A549 (cell line): ENCODE data around the gene POLR2H. TPM values are rescaled to one million over a fixed set of nuclear protein-coding genes. Genes with fewer than 3 reads are reported as not detected.
A peak's percentile ranks its signal among the peaks of the same experiment; 100 is the strongest.

ENCODE experiments used
- ATAC-seq, 2 experiments: fragments of 200-7000 bp in 1 of 2; fragments of >200 bp in 1 of 2; cut with Nextera tagmentation in 1 of 2; cut with Tn5 transposase in 1 of 2; 3 replicates each; pipeline versions ENCODE4 v1.8.0 to v1.9.1; 2018 to 2020; ENCODE audit warnings: mild to moderate bottlenecking in 1 of 2, moderate library complexity in 1 of 2
- CTCF ChIA-PET: fragments of 300-600 bp; sonication (Branson Sonifier 250); formaldehyde crosslinking; extraction: SDS; loops from one replicate; lab custom pipeline; 2021; ENCODE audit warnings: antibody characterized with exemption, inconsistent platforms; lab: Yijun Ruan, JAX
- POLR2A ChIA-PET: fragments of 350-600 bp; formaldehyde crosslinking; extraction: SDS; loops from one replicate; lab custom pipeline; 2021; ENCODE audit warnings: antibody characterized with exemption, inconsistent platforms; lab: Yijun Ruan, JAX
- DNase-seq, 2 experiments: peaks; one replicate each; pipeline versions ENCODE4 v3.0.0 to v3.0.0-alpha.2; 2011 to 2016; ENCODE audit warnings: low read depth in 1 of 2, low spot score in 1 of 2
- FAIRE-seq: peaks from 2 replicates; lab custom pipeline; 2011; peaks lifted over from hg19 to GRCh38; lab: Jason Lieb, UNC
- H3K27ac ChIP-seq, 2 experiments: fragments of >200 bp; sonication (Bioruptor Twin); formaldehyde crosslinking; 3 replicates each; pipeline ENCODE4 v1.5.1; 2016 to 2017
- H3K4me1 ChIP-seq: fragments of >200 bp; sonication (Bioruptor Twin); formaldehyde crosslinking; 3 replicates; pipeline ENCODE4 v1.6.1; 2016
- H3K4me2 ChIP-seq: fragments of >200 bp; sonication (Bioruptor Twin); formaldehyde crosslinking; 3 replicates; pipeline ENCODE4 v1.6.1; 2016
- H3K4me3 ChIP-seq: fragments of >200 bp; sonication (Bioruptor Twin); formaldehyde crosslinking; 3 replicates; pipeline ENCODE4 v1.5.1; 2016
- H3K9me3 ChIP-seq: fragments of >200 bp; sonication (Bioruptor Twin); formaldehyde crosslinking; 3 replicates; pipeline ENCODE4 v1.6.1; 2016
- ATOH8 ChIP-seq: fragments of 250-450 bp; sonication (Bioruptor Pico); IDR thresholded peaks from 2 replicates; pipeline ENCODE4 v1.5.0; 2020; ENCODE audit warnings: low read depth, mild to moderate bottlenecking, moderate library complexity
- BHLHE40 ChIP-seq: IDR thresholded peaks from 2 replicates; pipeline ENCODE4 v1.6.1; 2012; ENCODE audit warnings: low read depth, low read length, inconsistent platforms
- CEBPB ChIP-seq, 2 experiments: fragments of >200 bp in 1 of 2; sonication (Bioruptor Twin) in 1 of 2; formaldehyde crosslinking in 1 of 2; IDR thresholded peaks; 2 replicates each; pipeline ENCODE4 v1.6.1; 2012 to 2016
- ELK1 ChIP-seq: fragments of 150-350 bp; IDR thresholded peaks from 2 replicates; pipeline ENCODE4 v1.6.1; 2014; ENCODE audit warnings: low read depth, mild to moderate bottlenecking, low read length
- ESRRA ChIP-seq: fragments of 150-350 bp; IDR thresholded peaks from 2 replicates; pipeline ENCODE4 v1.6.1; 2014; ENCODE audit warnings: mild to moderate bottlenecking, low read length, borderline replicate concordance
- HEYL ChIP-seq: fragments of 250-450 bp; sonication (Bioruptor Pico); IDR thresholded peaks from 2 replicates; pipeline ENCODE4 v1.8.0; 2021; ENCODE audit warnings: mild to moderate bottlenecking, moderate library complexity
- HMGXB4 ChIP-seq: fragments of 250-450 bp; sonication (Bioruptor Pico); IDR thresholded peaks from 2 replicates; pipeline ENCODE4 v1.5.0; 2021; ENCODE audit warnings: mild to moderate bottlenecking, moderate library complexity, borderline replicate concordance
- HOXB13 ChIP-seq: fragments of 250-450 bp; sonication (Bioruptor Pico); IDR thresholded peaks from 2 replicates; pipeline ENCODE4 v1.5.0; 2020; ENCODE audit warnings: low read depth, mild to moderate bottlenecking, moderate library complexity
- KDM1A ChIP-seq: fragments of 200-600 bp; sonication (generic); IDR thresholded peaks from 2 replicates; pipeline ENCODE4 v1.6.1; 2016; ENCODE audit warnings: low read depth, mild to moderate bottlenecking
- MAFK ChIP-seq: fragments of 450-650 bp; IDR thresholded peaks from 2 replicates; pipeline ENCODE4 v1.6.1; 2014; ENCODE audit not compliant: partially characterized antibody
- MAZ ChIP-seq: fragments of 150-350 bp; IDR thresholded peaks from 2 replicates; pipeline ENCODE4 v1.6.1; 2014; ENCODE audit warnings: antibody characterized with exemption, low read depth, low read length, borderline replicate concordance
- POLR2A ChIP-seq: IDR thresholded peaks from 2 replicates; pipeline ENCODE4 v1.6.1; 2012; ENCODE audit warnings: mild to moderate bottlenecking, low read length
- RAD21 ChIP-seq, 2 experiments: fragments of >200 bp in 1 of 2; sonication (Bioruptor Twin) in 1 of 2; formaldehyde crosslinking in 1 of 2; IDR thresholded peaks in 1 of 2; conservative IDR thresholded peaks in 1 of 2; 2 replicates in 1 of 2; 3 replicates in 1 of 2; pipeline ENCODE4 v1.6.1; 2012 to 2018; ENCODE audit warnings: inconsistent platforms in 1 of 2
- RARB ChIP-seq: fragments of 250-450 bp; sonication (Bioruptor Pico); IDR thresholded peaks from 2 replicates; pipeline ENCODE4 v1.8.0; 2021; ENCODE audit warnings: mild to moderate bottlenecking, moderate library complexity
- REST ChIP-seq: fragments of 200-600 bp; sonication (generic); IDR thresholded peaks from 2 replicates; pipeline ENCODE4 v1.6.1; 2016; ENCODE audit warnings: antibody characterized with exemption, mild to moderate bottlenecking, moderate library complexity
- SMC3 ChIP-seq: fragments of >200 bp; sonication (Bioruptor Twin); formaldehyde crosslinking; IDR thresholded peaks from 3 replicates; pipeline ENCODE4 v1.6.1; 2018; ENCODE audit warnings: inconsistent platforms
- TP53 ChIP-seq: fragments of 250-450 bp; sonication (Bioruptor Pico); IDR thresholded peaks from 2 replicates; pipeline ENCODE4 v1.5.0; 2021; ENCODE audit warnings: mild to moderate bottlenecking, moderate library complexity
- ZFP36 ChIP-seq: fragments of 450-650 bp; IDR thresholded peaks from 2 replicates; pipeline ENCODE4 v1.6.1; 2014; ENCODE audit warnings: borderline replicate concordance; ENCODE audit not compliant: partially characterized antibody
- ZSCAN20 ChIP-seq: fragments of 250-450 bp; sonication (Bioruptor Pico); IDR thresholded peaks from 2 replicates; pipeline ENCODE4 v1.8.0; 2022; ENCODE audit warnings: mild to moderate bottlenecking, moderate library complexity
- WGBS: methylation state at CpG from one replicate; pipeline ENCODE4 v1.1.6; 2017; ENCODE audit errors: missing lambda C conversion rate; 5-methylcytosine and 5-hydroxymethylcytosine counted together
- polyA plus RNA-seq, 4 experiments: library from polyadenylated mRNA; depleted of rRNA in 3 of 4; stranded (reverse); fragments of >200 nt; fragmentation: RNase III in 1 of 4; extraction: RNeasy Plus Mini Kit Qiagen cat#74134 plus additional on column Dnase treatment in 1 of 4; gene quantifications; 2 replicates in 3 of 4; 3 replicates in 1 of 4; pipeline ENCODE4 v1.2.3, GENCODE V29; 2011 to 2017

Gene POLR2H
- polyA plus RNA-seq, 2 of the 4 experiments (the other 2 are of a cell fraction): 104 to 127 TPM

- TF ChIP-seq BHLHE40 (no peak), CEBPB (IDR thresholded peaks at IDR 0.05) (no peak), SMC3 (peak; percentile 85), REST (no peak), ELK1 (no peak), RARB (CRISPR knock-in tag) (no peak), ATOH8 (CRISPR knock-in tag) (no peak), ESRRA (no peak), HMGXB4 (no peak), HOXB13 (CRISPR knock-in tag) (no peak), ZFP36 (no peak), POLR2A (no peak), ZSCAN20 (CRISPR knock-in tag) (no peak), RAD21 (conservative IDR thresholded peaks at IDR 0.05 in 1 of 2, IDR thresholded peaks at IDR 0.05 in 1 of 2) (peak; percentile 87 to 93), KDM1A (no peak), MAZ (no peak), TP53 (CRISPR knock-in tag) (no peak), HEYL (CRISPR knock-in tag) (no peak)
- TF ChIP-seq, all 56 proteins: peak for 5
These were observed 10.1 kb downstream of the POLR2H start (continued) for GRCh38 chr3:184371570-184372018.

- no peaks in the 10 kb centered on the region for H3K9me3 ChIP-seq
- H3K4me3 ChIP-seq: no peak overlapping the region
- H3K4me1 ChIP-seq: peaks cover 8% of the 10 kb centered on the region; the same call in 2 of the 3 replicates
- no peak for DNase-seq
- H3K27ac ChIP-seq: no peak overlapping the region
- H3K4me2 ChIP-seq: no peak overlapping the region
- POLR2A ChIA-PET: interaction anchor here (1.2 to 1.6 kb wide), 3 partner anchors 10 to 145 kb away, joined by 3 read pairs; no protein-coding TSS in a partner anchor
- TF ChIP-seq SMC3 (no peak), MAFK (peak; percentile 37)
- TF ChIP-seq, all 56 proteins: peak for 1
- CTCF ChIA-PET: interaction anchor here (0.7 to 13.6 kb wide), 28 partner anchors 8 to 189 kb away, joined by 3 to 171 read pairs (median 6); partner anchors contain the start of gene EPHB3
- ATAC-seq (no peak), FAIRE-seq (no peak)
- 64% methylated on average over 8 of the region's 8 CpGs for WGBS
These were observed 10.8 kb downstream of the POLR2H start for GRCh38 chr3:184372296-184372821.
